NCI-H2081 treated with DMSO at 0.1 percent for 48 hours (cell line): ENCODE measurements around the gene SMAD5.

Source experiments
- DNase-seq: peaks from one replicate; lab custom pipeline; 2025; lab: John Stamatoyannopoulos, UW

SMAD5 gene

GRCh38 chr5:136157514-136157913 is 24.9 kb downstream of the SMAD5 start:
- DNase-seq = no peak

- no peak for DNase-seq
These were observed 26.8 kb downstream of the SMAD5 start for GRCh38 chr5:136159457-136159856.

- DNase-seq = no peak
These were observed 29.4 kb downstream of the SMAD5 start for GRCh38 chr5:136162008-136162407.

- no peak for DNase-seq
These were observed 31.6 kb downstream of the SMAD5 start for GRCh38 chr5:136164226-136164625.

- no peak for DNase-seq
These were observed 34.3 kb downstream of the SMAD5 start for GRCh38 chr5:136166909-136167308.

- DNase-seq = no peak
These were observed 36.6 kb downstream of the SMAD5 start for GRCh38 chr5:136169218-136169617.

GRCh38 chr5:136174021-136174659 is 41.5 kb downstream of the SMAD5 start:
- DNase-seq = no peak

- DNase-seq = no peak
These were observed 50.0 kb downstream of the SMAD5 start for GRCh38 chr5:136182618-136183017.

GRCh38 chr5:136185974-136186665 is 53.5 kb downstream of the SMAD5 start:
- no peak for DNase-seq

- no peak for DNase-seq
These were observed 54.2 kb downstream of the SMAD5 start for GRCh38 chr5:136186796-136187195.

GRCh38 chr5:136188859-136189258 is 56.2 kb downstream of the SMAD5 start:
- no peak for DNase-seq

GRCh38 chr5:136190091-136190720 is 57.6 kb downstream of the SMAD5 start:
- no peak for DNase-seq

GRCh38 chr5:136190904-136191303 is 58.3 kb downstream of the SMAD5 start:
- no peak for DNase-seq

- DNase-seq = no peak
These were observed 58.8 kb downstream of the SMAD5 start for GRCh38 chr5:136191304-136192014.

- no peak for DNase-seq
These were observed 59.4 kb downstream of the SMAD5 start for GRCh38 chr5:136192015-136192525.

- no peak for DNase-seq
These were observed 60.1 kb downstream of the SMAD5 start, which contains the start of gene SMIM32 for GRCh38 chr5:136192526-136193321. Gene SMIM32 (minus strand): TSS chr5:136193162. CDS start chr5:136192524, 638 bp downstream.

- DNase-seq = no peak
These were observed 60.8 kb downstream of the SMAD5 start for GRCh38 chr5:136193322-136193935.

- DNase-seq = no peak
These were observed 61.9 kb downstream of the SMAD5 start for GRCh38 chr5:136194576-136194975.

GRCh38 chr5:136195971-136196820 is 63.6 kb downstream of the SMAD5 start:
- no peak for DNase-seq
